ENCODE measurements around the gene LRRFIP2. TPM values are rescaled to one million over a fixed set of nuclear protein-coding genes. Genes with fewer than 3 reads are reported as not detected.

LRRFIP2 gene
- total and polyA plus RNA-seq, 4 donors, result 45.7 to 74.3 (median 67.1) TPM

- Histone ChIP-seq H3K4me1 (ENCODE audit: control insufficient read depth, insufficient read depth, low read length) (no peaks in the 10 kb centered on the region), H3K27me3 (ENCODE audit: control insufficient read depth, insufficient read depth, low read length) (no peaks in the 10 kb centered on the region), H3K36me3 (ENCODE audit: control insufficient read depth, insufficient read depth, low read length) (peaks cover 8% of the 10 kb centered on the region), H3K4me3 (ENCODE audit: low read depth, low read length) (no peak overlapping the region), H3K9me3 (ENCODE audit: control insufficient read depth, insufficient read depth, low read length) (no peaks in the 10 kb centered on the region), H3K27ac (ENCODE audit: low read depth, low read length) (no peak overlapping the region)
- no CpG with 5 or more reads among the region's 1 CpG for WGBS (ENCODE audit: insufficient coverage)
- DNase-seq (ENCODE audit: low read depth in 4 of 6, low spot score in 6 of 6), result no peak
Observed at GRCh38 chr3:37096975-37097374, 77.4 kb downstream of the LRRFIP2 start.

- peaks cover 8% of the 10 kb centered on the region for H3K36me3 ChIP-seq (ENCODE audit: control insufficient read depth, insufficient read depth, low read length)
- H3K4me1 ChIP-seq (ENCODE audit: control insufficient read depth, insufficient read depth, low read length), result no peaks in the 10 kb centered on the region
- H3K27me3 ChIP-seq (ENCODE audit: control insufficient read depth, insufficient read depth, low read length), result no peaks in the 10 kb centered on the region
- DNase-seq (ENCODE audit: low read depth in 4 of 6, low spot score in 6 of 6), result peak in 1 of 6 donors; percentile 12
- no peak overlapping the region for H3K4me3 ChIP-seq (ENCODE audit: low read depth, low read length)
- no peaks in the 10 kb centered on the region for H3K9me3 ChIP-seq (ENCODE audit: control insufficient read depth, insufficient read depth, low read length)
- WGBS (ENCODE audit: insufficient coverage), result no CpG with 5 or more reads among the region's 1 CpG
- no peak overlapping the region for H3K27ac ChIP-seq (ENCODE audit: low read depth, low read length)
Observed at GRCh38 chr3:37096288-37096687, 78.1 kb downstream of the LRRFIP2 start.

GRCh38 chr3:37094636-37095035 lies 79.7 kb downstream of the LRRFIP2 start:
- no peaks in the 10 kb centered on the region for H3K27me3 ChIP-seq (ENCODE audit: control insufficient read depth, insufficient read depth, low read length)
- DNase-seq (ENCODE audit: low read depth in 4 of 6, low spot score in 6 of 6), result no peak
- no peak overlapping the region for H3K4me3 ChIP-seq (ENCODE audit: low read depth, low read length)
- peaks cover 15% of the 10 kb centered on the region for H3K36me3 ChIP-seq (ENCODE audit: control insufficient read depth, insufficient read depth, low read length)
- H3K4me1 ChIP-seq (ENCODE audit: control insufficient read depth, insufficient read depth, low read length), result no peaks in the 10 kb centered on the region
- H3K27ac ChIP-seq (ENCODE audit: low read depth, low read length), result no peak overlapping the region
- WGBS (ENCODE audit: insufficient coverage), result 73% methylated on average over 2 of the region's 3 CpGs
- H3K9me3 ChIP-seq (ENCODE audit: control insufficient read depth, insufficient read depth, low read length), result no peaks in the 10 kb centered on the region

GRCh38 chr3:37093481-37093880 lies 80.9 kb downstream of the LRRFIP2 start:
- 77% methylated on average over 2 of the region's 2 CpGs for WGBS (ENCODE audit: insufficient coverage)
- DNase-seq (ENCODE audit: low read depth in 4 of 6, low spot score in 6 of 6), result no peak
- no peak overlapping the region for H3K4me3 ChIP-seq (ENCODE audit: low read depth, low read length)

GRCh38 chr3:37092484-37092883 lies 81.9 kb downstream of the LRRFIP2 start:
- no peak for DNase-seq (ENCODE audit: low read depth in 4 of 6, low spot score in 6 of 6)
- H3K27ac ChIP-seq (ENCODE audit: low read depth, low read length), result no peak overlapping the region
- no peaks in the 10 kb centered on the region for H3K4me1 ChIP-seq (ENCODE audit: control insufficient read depth, insufficient read depth, low read length)
- H3K4me3 ChIP-seq (ENCODE audit: low read depth, low read length), result no peak overlapping the region
- 100% methylated on average over 3 of the region's 3 CpGs for WGBS (ENCODE audit: insufficient coverage)
- H3K9me3 ChIP-seq (ENCODE audit: control insufficient read depth, insufficient read depth, low read length), result no peaks in the 10 kb centered on the region
- peaks cover 15% of the 10 kb centered on the region for H3K36me3 ChIP-seq (ENCODE audit: control insufficient read depth, insufficient read depth, low read length)
- H3K27me3 ChIP-seq (ENCODE audit: control insufficient read depth, insufficient read depth, low read length), result no peaks in the 10 kb centered on the region

More at GRCh38 chr3:37093481-37093880, 80.9 kb downstream of the LRRFIP2 start:
- Histone ChIP-seq H3K4me1 (ENCODE audit: control insufficient read depth, insufficient read depth, low read length) (no peaks in the 10 kb centered on the region), H3K27ac (ENCODE audit: low read depth, low read length) (no peak overlapping the region), H3K9me3 (ENCODE audit: control insufficient read depth, insufficient read depth, low read length) (no peaks in the 10 kb centered on the region), H3K27me3 (ENCODE audit: control insufficient read depth, insufficient read depth, low read length) (no peaks in the 10 kb centered on the region), H3K36me3 (ENCODE audit: control insufficient read depth, insufficient read depth, low read length) (peaks cover 15% of the 10 kb centered on the region)

- Histone ChIP-seq H3K27me3 (ENCODE audit: control insufficient read depth, insufficient read depth, low read length) (no peaks in the 10 kb centered on the region), H3K4me1 (ENCODE audit: control insufficient read depth, insufficient read depth, low read length) (no peaks in the 10 kb centered on the region), H3K9me3 (ENCODE audit: control insufficient read depth, insufficient read depth, low read length) (no peaks in the 10 kb centered on the region), H3K27ac (ENCODE audit: low read depth, low read length) (no peak overlapping the region), H3K36me3 (ENCODE audit: control insufficient read depth, insufficient read depth, low read length) (peaks cover 11% of the 10 kb centered on the region), H3K4me3 (ENCODE audit: low read depth, low read length) (no peak overlapping the region)
- no peak for DNase-seq (ENCODE audit: low read depth in 4 of 6, low spot score in 6 of 6)
- WGBS (ENCODE audit: insufficient coverage), result 100% methylated on average over 2 of the region's 2 CpGs
Observed at GRCh38 chr3:37087870-37088269, 86.5 kb downstream of the LRRFIP2 start.

- H3K36me3 ChIP-seq (ENCODE audit: control insufficient read depth, insufficient read depth, low read length), result peaks cover 7% of the 10 kb centered on the region
- H3K9me3 ChIP-seq (ENCODE audit: control insufficient read depth, insufficient read depth, low read length), result no peaks in the 10 kb centered on the region
Observed at GRCh38 chr3:37086918-37087317, 87.5 kb downstream of the LRRFIP2 start.

GRCh38 chr3:37082317-37082716 lies 92.1 kb downstream of the LRRFIP2 start:
- no CpG with 5 or more reads among the region's 3 CpGs for WGBS (ENCODE audit: insufficient coverage)
- H3K36me3 ChIP-seq (ENCODE audit: control insufficient read depth, insufficient read depth, low read length), result no peaks in the 10 kb centered on the region
- H3K4me1 ChIP-seq (ENCODE audit: control insufficient read depth, insufficient read depth, low read length), result no peaks in the 10 kb centered on the region
- no peak overlapping the region for H3K4me3 ChIP-seq (ENCODE audit: low read depth, low read length)
- H3K9me3 ChIP-seq (ENCODE audit: control insufficient read depth, insufficient read depth, low read length), result no peaks in the 10 kb centered on the region
- H3K27me3 ChIP-seq (ENCODE audit: control insufficient read depth, insufficient read depth, low read length), result no peaks in the 10 kb centered on the region
- DNase-seq (ENCODE audit: low read depth in 4 of 6, low spot score in 6 of 6), result no peak
- H3K27ac ChIP-seq (ENCODE audit: low read depth, low read length), result no peak overlapping the region

More at GRCh38 chr3:37086918-37087317, 87.5 kb downstream of the LRRFIP2 start:
- DNase-seq (ENCODE audit: low read depth in 4 of 6, low spot score in 6 of 6), result no peak
- H3K27me3 ChIP-seq (ENCODE audit: control insufficient read depth, insufficient read depth, low read length), result no peaks in the 10 kb centered on the region
- no peaks in the 10 kb centered on the region for H3K4me1 ChIP-seq (ENCODE audit: control insufficient read depth, insufficient read depth, low read length)
- H3K4me3 ChIP-seq (ENCODE audit: low read depth, low read length), result no peak overlapping the region
- 100% methylated on average over 4 of the region's 6 CpGs for whole genome bisulfite sequencing (ENCODE audit: insufficient coverage)
- no peak overlapping the region for H3K27ac ChIP-seq (ENCODE audit: low read depth, low read length)

GRCh38 chr3:37075955-37076354 lies 98.4 kb downstream of the LRRFIP2 start:
- H3K4me3 ChIP-seq (ENCODE audit: low read depth, low read length), result no peak overlapping the region
- H3K4me1 ChIP-seq (ENCODE audit: control insufficient read depth, insufficient read depth, low read length), result no peaks in the 10 kb centered on the region
- peaks cover 8% of the 10 kb centered on the region for H3K36me3 ChIP-seq (ENCODE audit: control insufficient read depth, insufficient read depth, low read length)
- no peaks in the 10 kb centered on the region for H3K9me3 ChIP-seq (ENCODE audit: control insufficient read depth, insufficient read depth, low read length)
- no peak for DNase-seq (ENCODE audit: low read depth in 4 of 6, low spot score in 6 of 6)
- H3K27ac ChIP-seq (ENCODE audit: low read depth, low read length), result no peak overlapping the region
- no CpG with 5 or more reads among the region's 1 CpG for WGBS (ENCODE audit: insufficient coverage)
- no peaks in the 10 kb centered on the region for H3K27me3 ChIP-seq (ENCODE audit: control insufficient read depth, insufficient read depth, low read length)

GRCh38 chr3:37074178-37074577 lies 100.2 kb downstream of the LRRFIP2 start:
- Histone ChIP-seq H3K36me3 (ENCODE audit: control insufficient read depth, insufficient read depth, low read length) (peaks cover 8% of the 10 kb centered on the region), H3K9me3 (ENCODE audit: control insufficient read depth, insufficient read depth, low read length) (no peaks in the 10 kb centered on the region), H3K4me3 (ENCODE audit: low read depth, low read length) (no peak overlapping the region), H3K27ac (ENCODE audit: low read depth, low read length) (no peak overlapping the region), H3K27me3 (ENCODE audit: control insufficient read depth, insufficient read depth, low read length) (no peaks in the 10 kb centered on the region), H3K4me1 (ENCODE audit: control insufficient read depth, insufficient read depth, low read length) (no peaks in the 10 kb centered on the region)
- DNase-seq (ENCODE audit: low read depth in 4 of 6, low spot score in 6 of 6), result no peak
- 100% methylated on average over 1 of the region's 3 CpGs for WGBS (ENCODE audit: insufficient coverage)
